GM21825 (cell line): ENCODE results near the gene KICS2.

Experiments used
- ATAC-seq: cut with Tn5 transposase; IDR thresholded peaks from one replicate; pipeline ENCODE4 v1.9.1; 2021; ENCODE audit warnings: mild to moderate bottlenecking, moderate library complexity; ENCODE audit not compliant: unreplicated experiment

Gene KICS2

DNA sequence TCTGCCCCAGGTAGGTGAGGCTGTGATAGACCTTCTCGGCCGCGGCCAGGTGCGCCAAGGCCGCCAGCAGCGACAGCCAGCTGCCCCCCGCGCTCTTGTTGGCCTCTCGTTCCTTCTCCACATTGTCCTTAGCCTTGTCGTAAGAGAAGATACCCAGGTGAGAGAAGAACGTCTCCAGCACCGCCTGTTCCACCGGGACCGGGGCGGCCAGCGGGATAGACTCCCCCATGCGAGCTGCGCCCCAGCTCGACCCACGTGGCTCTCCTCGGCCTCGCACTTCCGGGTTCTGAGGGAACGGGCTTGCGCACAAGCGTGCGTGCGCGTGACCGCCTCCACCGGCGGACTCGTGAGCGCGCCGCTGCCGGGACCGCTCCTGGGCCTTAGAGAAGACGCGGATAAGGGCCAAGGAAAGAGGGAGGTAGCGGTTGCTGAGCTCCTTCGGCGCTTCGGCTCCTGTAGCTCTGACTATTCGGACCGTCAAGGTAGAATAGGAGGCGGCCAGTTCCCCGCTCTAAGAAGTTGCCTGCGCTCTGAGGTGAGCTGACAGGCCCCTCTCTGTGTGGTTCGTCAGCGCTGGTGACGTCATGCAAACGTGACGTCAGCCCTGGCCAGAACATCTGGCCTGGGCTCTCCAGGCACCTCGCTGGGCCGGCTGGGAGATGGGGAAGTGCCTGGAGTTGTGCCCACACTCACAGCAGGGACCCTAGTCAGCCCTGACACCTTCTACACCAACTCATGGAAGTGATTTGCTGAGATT is at the start of gene KICS2:
KICS2 (minus strand) TSS at position 288 of the 757 bp plus-strand sequence; CDS start at position 229, 59 bp downstream.
- ATAC-seq, result peak; percentile 95

DNA sequence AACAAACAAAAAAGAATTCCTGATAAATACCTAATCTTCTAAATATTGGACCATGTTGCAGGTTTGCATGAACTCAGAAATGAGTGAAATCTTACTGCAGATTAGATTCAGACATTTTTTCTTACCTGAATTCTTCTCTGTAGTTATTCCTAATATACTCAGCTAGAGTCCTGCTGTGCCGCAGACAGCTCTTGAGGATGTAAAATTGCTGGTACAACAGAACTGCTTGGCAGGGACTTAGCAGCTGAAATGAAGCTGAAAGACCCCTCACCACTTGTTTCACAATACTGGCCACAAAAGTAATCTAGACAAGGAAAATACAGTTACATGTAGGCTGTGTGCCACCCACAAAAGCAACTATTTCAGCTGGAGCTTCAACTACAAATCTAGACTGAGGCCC is 48.3 kb upstream of the KICS2 start:
- ATAC-seq, result no peak

- ATAC-seq, result no peak
These were observed 47.1 kb upstream of the KICS2 start for GRCh38 chr12:64269161-64269560.

DNA sequence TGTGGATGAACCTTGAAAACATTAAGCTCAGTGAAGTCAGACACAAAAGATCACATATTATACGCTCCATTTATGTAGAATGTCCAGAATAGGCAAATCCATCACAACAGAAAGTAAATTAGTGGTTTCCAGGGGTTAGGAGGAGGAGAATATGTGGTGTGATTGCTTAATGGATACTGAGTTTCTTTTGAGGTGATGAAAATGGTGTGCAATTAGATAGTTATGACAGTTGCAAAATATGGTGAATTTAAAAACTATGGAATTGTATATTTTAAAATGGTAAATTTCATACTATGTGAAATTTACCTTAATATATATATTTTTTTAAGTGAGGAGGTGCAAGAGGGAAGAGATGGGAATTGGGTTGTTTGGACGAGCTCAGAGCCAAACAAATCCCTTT is 46.3 kb upstream of the KICS2 start:
- no peak for ATAC-seq

GRCh38 chr12:64265839-64266238 is 43.7 kb upstream of the KICS2 start:
- no peak for ATAC-seq

- no peak for ATAC-seq
These were observed 39.7 kb upstream of the KICS2 start for GRCh38 chr12:64261813-64262212.

GRCh38 chr12:64258576-64258975 is 36.5 kb upstream of the KICS2 start:
- no peak for ATAC-seq

DNA sequence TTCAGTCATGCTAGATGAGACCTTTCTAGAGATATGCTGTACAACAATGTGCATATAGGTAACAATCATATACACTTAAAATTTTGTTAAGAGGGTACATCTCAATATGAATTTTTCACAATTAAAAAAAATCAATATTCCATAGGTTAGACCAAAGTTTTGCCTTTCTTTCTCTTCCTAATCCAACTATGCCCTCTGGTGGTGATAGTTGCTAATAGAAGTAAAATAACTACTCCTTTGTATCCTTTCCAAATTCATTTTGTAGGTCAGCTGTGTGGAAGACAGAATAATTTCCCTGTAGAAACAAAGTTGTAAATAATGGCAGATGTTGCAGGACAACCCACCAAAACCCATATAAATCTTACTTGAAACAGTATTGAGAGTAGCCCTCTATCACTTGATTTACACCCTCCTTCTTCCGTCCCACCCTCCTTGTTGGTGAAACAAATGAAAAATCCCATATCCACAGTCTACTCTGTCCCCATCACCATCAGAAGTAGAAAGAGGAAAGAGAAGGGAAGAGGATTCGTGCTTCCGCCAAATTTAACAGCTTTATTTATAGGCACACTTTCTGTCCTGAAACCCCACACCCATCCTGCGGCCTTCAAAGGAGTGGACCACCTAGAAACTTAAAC is 34.2 kb upstream of the KICS2 start:
- ATAC-seq, result no peak

- ATAC-seq, result no peak
These were observed 33.2 kb upstream of the KICS2 start for GRCh38 chr12:64255249-64255648.

- ATAC-seq, result no peak
These were observed 31.3 kb upstream of the KICS2 start for GRCh38 chr12:64253356-64253755.

- ATAC-seq, result no peak
These were observed 30.6 kb upstream of the KICS2 start for GRCh38 chr12:64252681-64253080.

DNA sequence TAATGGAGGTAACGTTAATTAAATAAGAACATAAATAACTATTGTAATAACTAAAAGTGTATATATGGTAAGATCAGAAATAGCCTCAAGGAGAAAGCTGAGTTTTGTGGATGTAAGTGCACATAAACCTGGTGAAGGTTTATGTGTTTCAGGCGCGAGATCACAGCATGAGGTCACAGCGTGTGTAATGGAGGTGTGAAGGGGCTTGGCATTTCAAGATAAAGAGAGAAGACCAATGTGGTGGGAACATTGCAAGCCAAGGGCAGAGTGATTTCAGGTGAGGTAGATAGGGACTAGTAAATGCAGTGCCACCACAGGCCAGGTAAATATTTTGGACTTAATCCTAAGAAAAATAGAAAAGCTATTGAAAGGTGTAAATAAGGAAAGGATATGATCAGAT is 21.7 kb upstream of the KICS2 start:
- ATAC-seq, result no peak

- ATAC-seq, result no peak
These were observed 18.7 kb upstream of the KICS2 start for GRCh38 chr12:64240781-64241180.

- no peak for ATAC-seq
These were observed 15.3 kb upstream of the KICS2 start for GRCh38 chr12:64237382-64237781.

DNA sequence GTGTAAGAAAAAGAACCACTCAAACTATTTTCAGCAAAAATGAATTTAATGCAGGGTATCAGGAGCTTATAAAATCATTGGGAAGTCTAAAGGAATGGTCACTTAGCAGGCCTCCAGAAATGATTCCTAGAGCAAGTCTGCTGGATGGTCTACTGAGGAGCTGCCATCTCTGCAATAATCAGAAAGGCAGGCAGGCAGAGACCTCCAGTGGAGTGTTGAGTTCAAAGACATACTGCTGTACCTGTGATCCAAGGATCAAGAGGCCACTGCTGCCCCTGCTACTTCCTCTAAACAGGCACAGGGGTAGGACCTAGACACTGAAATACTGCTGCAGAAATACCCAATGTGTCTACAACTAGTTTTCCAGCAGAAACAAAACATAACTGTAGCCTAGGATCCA is 14.5 kb upstream of the KICS2 start:
- no peak for ATAC-seq

GRCh38 chr12:64232196-64232595 is 10.1 kb upstream of the KICS2 start:
- ATAC-seq, result no peak

- no peak for ATAC-seq
These were observed 7.7 kb upstream of the KICS2 start for GRCh38 chr12:64229796-64230195.

DNA sequence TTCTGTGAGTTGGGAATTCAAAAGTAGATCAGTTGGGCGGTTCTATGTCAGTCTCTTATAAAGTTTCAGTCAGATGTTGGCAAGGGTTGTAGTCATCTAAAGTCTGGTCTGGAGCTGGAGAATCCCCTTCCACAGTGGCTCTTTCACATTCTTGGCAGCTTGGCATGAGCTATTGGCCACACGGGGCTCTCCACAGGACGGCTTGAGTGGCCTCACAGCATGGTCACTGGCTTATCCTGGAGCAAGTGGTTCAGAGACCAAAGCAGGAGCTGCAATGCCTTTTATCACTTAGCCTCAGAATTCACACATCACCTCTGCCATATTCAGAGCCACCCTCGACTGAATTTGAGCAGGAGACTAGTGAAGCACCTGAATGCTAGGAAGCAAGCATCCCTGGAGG is 7.1 kb upstream of the KICS2 start:
- ATAC-seq, result no peak

DNA sequence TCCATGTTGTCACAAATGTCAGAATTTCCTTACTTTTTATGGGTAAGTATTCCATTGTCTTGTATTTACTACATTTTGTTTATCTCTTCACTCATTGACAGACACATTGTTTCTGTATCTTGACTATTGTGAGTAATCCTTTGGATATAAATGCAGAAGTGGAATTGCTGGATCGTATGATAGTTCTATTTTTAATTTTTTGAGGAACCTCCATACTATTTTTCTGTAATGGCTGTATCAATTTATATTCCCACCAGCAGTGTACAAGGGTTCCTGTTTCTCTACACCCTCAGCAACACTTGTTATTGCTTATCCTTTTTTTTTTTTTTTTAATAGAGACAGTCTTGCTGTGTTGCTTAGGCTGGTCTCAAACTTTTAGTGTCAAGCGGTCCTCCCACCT is 3.5 kb upstream of the KICS2 start:
- no peak for ATAC-seq

GRCh38 chr12:64221651-64222008 is 466 bp downstream of the KICS2 start:
- peak; percentile 28 for ATAC-seq

GRCh38 chr12:64220046-64220445 is 2.0 kb downstream of the KICS2 start:
- ATAC-seq, result no peak

DNA sequence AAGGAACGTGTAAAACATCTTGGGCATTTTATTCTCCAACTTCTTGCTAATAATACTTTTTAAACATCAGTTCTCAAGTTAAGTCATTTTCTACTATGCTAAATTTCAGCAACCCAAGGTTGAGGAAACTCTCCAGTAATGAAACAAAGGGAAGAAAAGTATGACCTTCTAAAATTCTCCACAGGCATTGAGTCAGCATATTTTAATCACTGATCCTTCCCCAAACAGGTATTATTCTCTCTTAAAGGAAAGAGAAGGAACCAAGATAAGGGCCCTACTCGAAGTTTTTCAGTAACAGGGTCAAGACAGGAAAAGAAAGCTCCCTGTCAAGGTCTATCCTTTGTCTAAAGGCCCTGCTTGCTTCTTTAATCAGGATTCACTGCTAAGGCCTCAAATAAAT is 3.0 kb downstream of the KICS2 start:
- no peak for ATAC-seq

DNA sequence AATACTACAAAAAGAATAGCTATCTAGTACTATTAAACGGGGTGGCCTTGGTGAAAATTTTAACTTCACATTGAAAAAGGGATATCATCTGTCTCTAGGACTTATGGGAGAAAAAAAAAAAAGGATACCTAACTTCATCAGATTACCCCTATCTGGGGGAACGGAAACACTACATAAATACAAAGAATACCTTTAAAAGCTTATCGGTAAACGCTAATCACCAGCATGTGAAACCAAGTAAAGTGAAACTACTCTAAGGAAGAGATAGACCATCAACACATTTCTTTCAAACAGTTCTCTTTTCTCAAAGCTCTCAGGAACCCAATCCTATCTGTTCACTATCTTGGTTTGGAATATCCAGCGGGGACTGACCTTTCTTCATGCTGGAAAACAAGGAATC is 3.5 kb downstream of the KICS2 start:
- no peak for ATAC-seq
